T-helper 2 cell (primary cell): Measurements from ENCODE around the gene PKP3.

Source experiments
- DNase-seq, 5 experiments: peaks; one replicate each; pipeline versions ENCODE4 v3.0.0 to v3.0.0-alpha.2; 2012 to 2022

PKP3 gene

GRCh38 chr11:446891-447290, 52.9 kb downstream of the PKP3 start:
- DNase-seq: no peak

- DNase-seq: peak; percentile 86 to 98 (median 92)
These were observed 54.1 kb downstream of the PKP3 start for GRCh38 chr11:447923-448731.

GRCh38 chr11:449889-450808, 56.1 kb downstream of the PKP3 start, which contains the start of gene PTDSS2:
Gene PTDSS2, plus strand, starts transcription at chr11:450279. Its CDS starts 177 bp downstream, at chr11:450456.
- peak; percentile 85 to 97 (median 90) for DNase-seq

GRCh38 chr11:450809-451451, 56.9 kb downstream of the PKP3 start:
- peak; percentile 47 to 91 (median 73) for DNase-seq

GRCh38 chr11:451738-452137, 57.7 kb downstream of the PKP3 start:
- DNase-seq: no peak

- no peak for DNase-seq
These were observed 58.3 kb downstream of the PKP3 start for GRCh38 chr11:452203-452744.

- no peak for DNase-seq
These were observed 59.0 kb downstream of the PKP3 start for GRCh38 chr11:452916-453527.

- no peak for DNase-seq
These were observed 59.6 kb downstream of the PKP3 start for GRCh38 chr11:453564-453963.

GRCh38 chr11:454043-454442, 60.0 kb downstream of the PKP3 start:
- no peak for DNase-seq
